Activated CD8-positive, alpha-beta memory T cell treated with anti-CD3 and anti-CD28 coated beads, Interleukin-2, amount 10 ng/mL, durations not matched to agents 7 days and 5 days (primary cell): ENCODE data around the gene EMC9. TPM values are rescaled to one million over a fixed set of nuclear protein-coding genes. Genes with fewer than 3 reads are reported as not detected.
A peak's percentile ranks its signal among the peaks of the same experiment; 100 is the strongest.

Experiments
- ATAC-seq: fragments of 150-1000 bp; cut with Tn5 transposase; one replicate; pipeline ENCODE4 v1.10.0; 2021; ENCODE audit warnings: moderate library complexity
- CTCF ChIA-PET: fragments of 350-600 bp; sonication (Branson Sonifier 250); formaldehyde crosslinking; loops from one replicate; lab custom pipeline; 2021; ENCODE audit warnings: antibody characterized with exemption; lab: Charles Lee
- DNase-seq: peaks from one replicate; pipeline ENCODE4 v3.0.0-alpha.2; 2020
- H3K27ac Mint-ChIP-seq: one replicate; pipeline ENCODE4 v1.8.0; 2021; ENCODE audit warnings: mild to moderate bottlenecking, mixed read lengths
- H3K27me3 Mint-ChIP-seq: one replicate; pipeline ENCODE4 v1.8.0; 2021; ENCODE audit warnings: mixed read lengths
- H3K36me3 Mint-ChIP-seq: one replicate; pipeline ENCODE4 v1.8.0; 2021; ENCODE audit warnings: mild to moderate bottlenecking, mixed read lengths
- H3K4me1 Mint-ChIP-seq: one replicate; pipeline ENCODE4 v1.8.0; 2021; ENCODE audit warnings: mixed read lengths
- H3K4me3 Mint-ChIP-seq: one replicate; pipeline ENCODE4 v1.8.0; 2021; ENCODE audit warnings: mild to moderate bottlenecking, moderate library complexity, mixed read lengths
- H3K9me3 Mint-ChIP-seq: one replicate; pipeline ENCODE4 v1.8.0; 2022; ENCODE audit warnings: low read depth, mixed read lengths
- microRNA-seq: library from miRNA; unstranded; fragments of <30 nt; microRNA quantifications from one replicate; pipeline ENCODE4 v1.2.0, GENCODE V29; 2022
- total RNA-seq, 2 experiments: library from RNA; stranded (reverse); gene quantifications; one replicate each; pipeline ENCODE4 v1.2.3, GENCODE V29; 2021

Gene EMC9
- total RNA-seq, 2 experiments from 2014 or later = 45.5 to 56.1 TPM

DNA sequence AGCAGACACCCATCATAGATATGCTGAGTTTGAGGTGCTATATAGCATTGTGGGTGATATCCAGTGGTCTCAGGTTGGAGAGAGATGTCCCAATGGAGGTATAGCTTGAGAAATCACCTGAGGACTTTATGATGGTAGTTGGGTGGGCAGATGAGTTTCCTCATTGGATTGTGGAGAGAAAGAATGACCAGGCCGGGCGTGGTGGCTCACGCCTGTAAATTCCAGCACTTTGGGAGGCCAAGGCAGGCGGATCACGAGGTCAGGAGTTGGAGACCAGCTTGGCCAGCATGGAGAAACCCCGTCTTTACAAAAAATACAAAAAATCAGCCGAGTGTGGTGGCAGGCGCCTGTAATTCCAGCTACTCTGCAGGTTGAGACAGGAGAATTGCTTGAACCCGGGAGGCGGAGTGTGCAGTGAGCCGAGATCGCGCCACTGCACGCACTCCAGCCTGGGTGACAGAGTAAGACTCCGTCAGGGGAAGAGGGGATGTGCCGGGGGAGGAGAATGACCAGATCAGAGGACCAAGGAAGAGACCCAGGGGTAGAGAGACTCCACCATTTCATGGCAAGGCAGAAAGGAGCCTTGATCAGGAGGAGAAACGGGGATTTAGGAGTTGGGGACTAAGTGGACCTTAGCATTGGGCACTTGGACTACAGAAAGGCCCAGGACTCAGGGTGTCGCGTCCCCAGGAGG is 48.0 kb downstream of the EMC9 start:
- Mint-ChIP-seq H3K36me3 (peaks cover 22% of the 10 kb centered on the region), H3K4me1 (peaks cover 33% of the 10 kb centered on the region), H3K4me3 (peak overlapping the region; percentile 99), H3K27ac (peak overlapping the region; percentile 99), H3K9me3 (no peaks in the 10 kb centered on the region), H3K27me3 (no peaks in the 10 kb centered on the region)
- ATAC-seq (no peak), DNase-seq (no peak)
- CTCF ChIA-PET = interaction anchor here (0.8 to 12.1 kb wide), 12 partner anchors 8 to 534 kb away, joined by 3 to 225 read pairs (median 8); partner anchors contain the start of genes DCAF11, EMC9, IRF9 and NRL

DNA sequence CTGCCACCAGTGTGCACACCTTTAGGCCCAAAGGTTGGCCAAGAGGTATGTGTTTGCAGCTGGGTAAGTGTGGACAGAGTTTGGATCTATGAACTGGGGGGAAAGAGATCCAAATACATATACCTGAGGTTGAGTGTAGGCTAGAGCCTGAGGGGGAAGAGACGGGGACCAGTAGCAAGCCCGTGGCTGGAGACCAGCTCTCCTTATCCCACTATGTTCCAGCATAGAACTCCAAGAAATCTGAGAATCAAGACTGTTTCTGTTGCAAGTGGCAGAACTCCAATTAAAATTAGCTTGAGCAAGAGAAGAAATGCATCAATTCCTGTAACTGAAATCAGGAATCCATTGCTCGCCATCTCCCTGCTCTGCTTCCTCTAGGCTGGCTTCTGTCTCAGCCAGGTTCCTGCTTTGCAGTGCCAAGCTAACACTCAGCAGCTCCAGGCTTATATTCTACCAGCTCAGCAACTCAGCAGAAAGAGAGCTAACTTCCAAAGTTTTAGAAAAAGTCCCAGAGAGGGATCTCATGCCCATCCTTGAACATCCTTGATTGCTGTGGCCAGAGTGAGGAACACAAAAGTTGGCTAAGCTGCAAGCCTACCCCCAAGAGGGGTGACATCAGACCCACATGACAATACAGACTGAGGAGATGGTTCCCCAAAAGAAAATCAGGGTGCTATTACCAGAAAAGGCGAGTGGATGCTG is 48.7 kb downstream of the EMC9 start:
- H3K4me3 Mint-ChIP-seq = peak overlapping the region; percentile 99
- no peaks in the 10 kb centered on the region for H3K9me3 Mint-ChIP-seq
- DNase-seq (no peak), ATAC-seq (no peak)
- peaks cover 18% of the 10 kb centered on the region for H3K36me3 Mint-ChIP-seq
- peaks cover 29% of the 10 kb centered on the region for H3K4me1 Mint-ChIP-seq
- no peaks in the 10 kb centered on the region for H3K27me3 Mint-ChIP-seq
- CTCF ChIA-PET = interaction anchor here (1.2 to 12.1 kb wide), 9 partner anchors 12 to 503 kb away, joined by 3 to 225 read pairs (median 11); partner anchors contain the start of genes DCAF11, IRF9 and NRL
- H3K27ac Mint-ChIP-seq = peak overlapping the region; percentile 99

DNA sequence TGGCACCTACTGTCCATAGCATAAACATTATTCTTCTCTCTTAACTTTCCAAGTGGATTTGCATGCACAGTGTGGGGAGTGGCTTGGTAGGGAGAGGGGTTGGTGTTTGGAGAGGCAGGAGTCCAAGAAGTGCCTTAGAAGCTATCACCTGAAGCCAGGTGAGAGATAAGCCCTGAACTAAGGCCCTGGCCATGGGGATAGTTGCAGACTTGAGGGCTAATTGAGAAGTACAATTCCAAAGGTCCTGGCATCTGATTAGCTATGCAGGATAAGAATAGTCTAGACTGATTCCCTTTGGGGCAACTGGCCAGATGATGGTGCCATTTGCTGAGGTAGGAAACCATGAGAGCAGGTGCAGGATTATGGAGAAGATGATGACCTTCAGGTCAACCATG is 49.3 kb downstream of the EMC9 start:
- DNase-seq (no peak), ATAC-seq (no peak)
- CTCF ChIA-PET = interaction anchor here (1.2 to 12.1 kb wide), 6 partner anchors 11 to 69 kb away, joined by 4 to 225 read pairs (median 57); partner anchors contain the start of gene IRF9
- Mint-ChIP-seq H3K4me3 (no peak overlapping the region), H3K27ac (no peak overlapping the region), H3K36me3 (peaks cover 18% of the 10 kb centered on the region), H3K9me3 (no peaks in the 10 kb centered on the region), H3K4me1 (peaks cover 29% of the 10 kb centered on the region), H3K27me3 (no peaks in the 10 kb centered on the region)

DNA sequence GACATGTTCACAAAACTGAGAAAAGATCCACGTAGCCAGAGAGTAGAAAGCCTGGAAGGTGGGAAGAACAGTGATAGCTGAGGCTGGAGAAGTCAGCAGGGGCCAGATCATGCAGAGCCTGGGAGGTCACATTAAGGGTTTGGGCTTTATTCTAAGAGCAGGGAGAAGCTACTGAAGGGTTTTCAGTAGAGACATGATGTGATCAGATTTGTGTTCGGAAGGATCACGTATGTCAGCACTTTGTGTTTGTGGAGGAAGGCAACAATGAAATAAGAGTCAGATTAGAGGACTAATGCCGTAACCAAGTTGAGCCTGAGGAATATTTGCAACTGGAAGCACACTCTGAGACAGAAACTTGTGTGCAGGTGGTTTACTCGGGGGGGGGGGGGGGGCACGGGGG is 51.5 kb downstream of the EMC9 start:
- ATAC-seq (no peak), DNase-seq (no peak)
- Mint-ChIP-seq H3K4me3 (no peak overlapping the region), H3K4me1 (peaks cover 15% of the 10 kb centered on the region), H3K36me3 (peaks cover 2% of the 10 kb centered on the region), H3K9me3 (no peaks in the 10 kb centered on the region), H3K27me3 (no peaks in the 10 kb centered on the region), H3K27ac (no peak overlapping the region)
- CTCF ChIA-PET = interaction anchor here (0.9 to 12.1 kb wide), 25 partner anchors 9 to 484 kb away, joined by 3 to 225 read pairs (median 6); partner anchors contain the start of genes CARMIL3, DCAF11, DHRS4L2 and IRF9

Small RNAs within 50 kb of the gene (microRNA-seq; reads per million reads assigned to microRNA genes)
- not detected for gene MIR7703

Other genes with a start within 250 kb of the EMC9 start
- gene DHRS4, start 187.8 kb downstream of the EMC9 start, total RNA-seq = 10 to 100 TPM; 15.5 to 20.7 TPM
- gene DHRS4L2, start 152.7 kb downstream of the EMC9 start, total RNA-seq = 10 to 100 TPM; 16.0 to 19.4 TPM
- gene CARMIL3, start 89.6 kb downstream of the EMC9 start, total RNA-seq = 1 to 10 TPM; 2.9 to 3.3 TPM
- under 1 TPM in 1 of 2 experiments, not detected in 1; 0.12 TPM for gene CPNE6, start 70.0 kb downstream of the EMC9 start, total RNA-seq
- 10 to 100 TPM; 61.7 to 87.0 TPM for gene PCK2, start 47.3 kb downstream of the EMC9 start, total RNA-seq
- gene DCAF11, start 26.8 kb downstream of the EMC9 start, total RNA-seq = 10 to 100 TPM; 86.3 to 94.4 TPM
- 1 to 10 TPM; 2.6 to 3.2 TPM for gene NRL, start 26.6 kb downstream of the EMC9 start, total RNA-seq
- under 1 TPM; 0.77 to 0.91 TPM for gene FITM1, start 10.9 kb downstream of the EMC9 start, total RNA-seq
- 100 to 1,000 TPM; 420 to 454 TPM for gene PSME1, start 5.4 kb downstream of the EMC9 start, total RNA-seq
- 100 to 1,000 TPM; 577 to 623 TPM for gene PSME2, start 5.0 kb upstream of the EMC9 start, total RNA-seq
- 100 to 1,000 TPM; 129 to 149 TPM for gene RNF31, start 5.9 kb upstream of the EMC9 start, total RNA-seq
- gene IRF9, start 19.7 kb upstream of the EMC9 start, total RNA-seq = 100 to 1,000 TPM; 238 to 295 TPM
- gene REC8, start 30.5 kb upstream of the EMC9 start, total RNA-seq = 10 to 100 TPM; 52.9 to 92.8 TPM
- gene IPO4, start 47.2 kb upstream of the EMC9 start, total RNA-seq = 10 to 100 TPM; 32.4 to 54.9 TPM
- 10 to 100 TPM; 26.7 to 32.8 TPM for gene TM9SF1, start 53.9 kb upstream of the EMC9 start, total RNA-seq
- gene TSSK4, start 64.1 kb upstream of the EMC9 start, total RNA-seq = under 1 TPM in 1 of 2 experiments, not detected in 1; 0.42 TPM
- 10 to 100 TPM; 80.5 to 82.5 TPM for gene CHMP4A, start 71.9 kb upstream of the EMC9 start, total RNA-seq
- 10 to 100 TPM; 11.4 to 16.9 TPM for gene MDP1, start 74.5 kb upstream of the EMC9 start, total RNA-seq
- 100 to 1,000 TPM; 181 to 205 TPM for gene NEDD8, start 90.8 kb upstream of the EMC9 start, total RNA-seq
- 10 to 100 TPM; 70.6 to 71.3 TPM for gene GMPR2, start 91.3 kb upstream of the EMC9 start, total RNA-seq
- gene TINF2, start 101.0 kb upstream of the EMC9 start, total RNA-seq = 100 to 1,000 TPM; 111 to 130 TPM
- 1 to 10 TPM; 3.0 to 5.1 TPM for gene TGM1, start 121.6 kb upstream of the EMC9 start, total RNA-seq
- 10 to 100 TPM; 34.3 to 44.6 TPM for gene RABGGTA, start 130.0 kb upstream of the EMC9 start, total RNA-seq
- 10 to 100 TPM; 14.2 to 26.5 TPM for gene DHRS1, start 158.2 kb upstream of the EMC9 start, total RNA-seq
- gene NOP9, start 158.3 kb upstream of the EMC9 start, total RNA-seq = 10 to 100 TPM; 34.2 to 38.3 TPM
- 10 to 100 TPM; 24.5 to 44.2 TPM for gene CIDEB, start 166.4 kb upstream of the EMC9 start, total RNA-seq
- gene LTB4R2, start 168.5 kb upstream of the EMC9 start, total RNA-seq = 10 to 100 TPM; 12.6 to 18.8 TPM
- 10 to 100 TPM; 15.6 to 32.5 TPM for gene LTB4R, start 169.9 kb upstream of the EMC9 start, total RNA-seq
- gene ADCY4, start 193.5 kb upstream of the EMC9 start, total RNA-seq = 1 to 10 TPM; 1.6 to 3.4 TPM
- gene RIPK3, start 198.4 kb upstream of the EMC9 start, total RNA-seq = 10 to 100 TPM; 22.9 to 29.4 TPM
- gene NFATC4, start 226.6 kb upstream of the EMC9 start, total RNA-seq = 1 to 10 TPM in 1 of 2 experiments, not detected in 1; 1.3 TPM